Endothelial cell of umbilical vein (primary cell): Measurements from ENCODE around the gene ALK. TPM values are rescaled to one million over a fixed set of nuclear protein-coding genes. Genes with fewer than 3 reads are reported as not detected.

Source experiments
- BruUV-seq: library from RNA; stranded (reverse); fragments of 400-500 nt; replicated peaks from 2 replicates; lab custom pipeline; 2021; lab: Mats Ljungman, UMichigan
- CTCF ChIA-PET: fragments of 300-600, 350-600 bp; sonication (Branson Sonifier 250); formaldehyde crosslinking; loops from one replicate; lab custom pipeline; 2021; ENCODE audit warnings: antibody characterized with exemption, inconsistent platforms; lab: Charles Lee
- POLR2A ChIA-PET: fragments of 300-600, 350-600 bp; sonication (Branson Sonifier 250); formaldehyde crosslinking; loops from one replicate; lab custom pipeline; 2021; ENCODE audit warnings: antibody characterized with exemption, inconsistent platforms; lab: Charles Lee
- DNase-seq: peaks from one replicate; pipeline ENCODE4 v3.0.0-alpha.2; 2011; ENCODE audit warnings: low read depth, low spot score
- FAIRE-seq: peaks from 2 replicates; lab custom pipeline; 2011; peaks lifted over from hg19 to GRCh38; lab: Jason Lieb, UNC
- H2AFZ ChIP-seq: 2 replicates; pipeline ENCODE4 v1.6.0; 2012; ENCODE audit warnings: low read depth, low read length, control low read depth, inconsistent platforms
- H3K27ac ChIP-seq: 2 replicates; pipeline ENCODE4 v1.5.1; 2011; ENCODE audit warnings: low read depth, mild to moderate bottlenecking, control low read depth, low read length, moderate library complexity; ENCODE audit not compliant: insufficient read depth
- H3K27me3 ChIP-seq, 2 experiments: 2 replicates each; pipeline versions ENCODE4 v1.6.0 to v1.6.1; 2011; ENCODE audit warnings: low read length in 2 of 2, mixed read lengths in 1 of 2; ENCODE audit not compliant: control insufficient read depth in 2 of 2, insufficient read depth in 2 of 2
- H3K36me3 ChIP-seq, 2 experiments: 2 replicates in 1 of 2; 3 replicates in 1 of 2; pipeline ENCODE4 v1.5.1; 2011; ENCODE audit warnings: low read length in 2 of 2, mild to moderate bottlenecking in 1 of 2, moderate library complexity in 1 of 2; ENCODE audit not compliant: control insufficient read depth in 2 of 2, insufficient read depth in 2 of 2; ENCODE audit errors: extremely low read depth in 1 of 2
- H3K4me1 ChIP-seq: 3 replicates; pipeline ENCODE4 v1.5.1; 2011; ENCODE audit warnings: mild to moderate bottlenecking, low read length; ENCODE audit not compliant: control insufficient read depth, insufficient read depth; ENCODE audit errors: extremely low read depth
- H3K4me2 ChIP-seq: 2 replicates; pipeline ENCODE4 v1.6.1; 2011; ENCODE audit warnings: low read length, control low read depth, mixed read lengths; ENCODE audit not compliant: insufficient read depth
- H3K4me3 ChIP-seq, 3 experiments: fragments of 200-600 bp in 1 of 3; sonication (generic), shearing (Covaris generic) in 1 of 3; replicated peaks in 1 of 3; 2 replicates each; pipeline ENCODE4 v1.5.1; 2011 to 2016; ENCODE audit warnings: control low read depth in 3 of 3, low read length in 3 of 3, mild to moderate bottlenecking in 2 of 3, inconsistent platforms in 1 of 3, low read depth in 1 of 3, moderate library complexity in 1 of 3; ENCODE audit not compliant: insufficient read depth in 1 of 3
- H3K79me2 ChIP-seq: 2 replicates; pipeline ENCODE4 v1.6.0; 2012; ENCODE audit warnings: low read length, inconsistent platforms; ENCODE audit not compliant: control insufficient read depth, insufficient read depth
- H3K9ac ChIP-seq: replicated peaks from 2 replicates; pipeline ENCODE3; 2011; ENCODE audit warnings: low read length, control low read depth; ENCODE audit not compliant: insufficient read depth; ENCODE audit errors: extremely low read depth
- H3K9me1 ChIP-seq: replicated peaks from 3 replicates; pipeline ENCODE4 v1.6.0; 2011; ENCODE audit warnings: mild to moderate bottlenecking, low read length; ENCODE audit not compliant: control insufficient read depth, insufficient read depth; ENCODE audit errors: extremely low read depth
- H3K9me3 ChIP-seq: replicated peaks from 2 replicates; pipeline ENCODE4 v1.5.1; 2012; ENCODE audit warnings: low read length, inconsistent platforms; ENCODE audit not compliant: control insufficient read depth, insufficient read depth
- H4K20me1 ChIP-seq: replicated peaks from 2 replicates; pipeline ENCODE3; 2011; ENCODE audit warnings: mild to moderate bottlenecking, low read length; ENCODE audit not compliant: control insufficient read depth, insufficient read depth; ENCODE audit errors: extremely low read depth
- CTCF ChIP-seq, 2 donors: IDR thresholded peaks; 1 replicate in 1 of 2; 2 replicates in 1 of 2; pipeline ENCODE4 v1.5.1; 2011; ENCODE audit warnings: low read length in 2 of 2, mild to moderate bottlenecking in 2 of 2, moderate library complexity in 2 of 2, control low read depth in 1 of 2, inconsistent platforms in 1 of 2, low read depth in 1 of 2; ENCODE audit not compliant: insufficient read depth in 1 of 2; ENCODE audit errors: extremely low read depth in 1 of 2
- EZH2 ChIP-seq: IDR thresholded peaks from 2 replicates; pipeline ENCODE4 v1.6.1; 2012; ENCODE audit warnings: borderline replicate concordance, low read depth, mild to moderate bottlenecking, moderate library complexity, low read length, inconsistent platforms; ENCODE audit not compliant: severe bottlenecking
- FOS ChIP-seq: IDR thresholded peaks from 2 replicates; pipeline ENCODE4 v1.6.1; 2011; ENCODE audit warnings: mild to moderate bottlenecking, low read length, moderate library complexity, borderline replicate concordance; ENCODE audit not compliant: insufficient read depth
- GATA2 ChIP-seq: IDR thresholded peaks from 2 replicates; pipeline ENCODE4 v1.7.0; 2011; ENCODE audit warnings: low read depth, mild to moderate bottlenecking, moderate library complexity, mixed read lengths, low read length; ENCODE audit not compliant: insufficient read length, insufficient read depth
- JUN ChIP-seq: IDR thresholded peaks from 2 replicates; pipeline ENCODE4 v1.6.1; 2011; ENCODE audit warnings: borderline replicate concordance, low read depth; ENCODE audit not compliant: insufficient read length, insufficient read depth
- MAX ChIP-seq: IDR thresholded peaks from 2 replicates; pipeline ENCODE4 v1.6.1; 2011; ENCODE audit not compliant: insufficient read depth, insufficient read length
- MYC ChIP-seq: IDR thresholded peaks from one replicate; pipeline ENCODE4 v1.6.1; 2011; ENCODE audit warnings: mild to moderate bottlenecking, low read depth, low read length
- POLR2A ChIP-seq: IDR thresholded peaks from 2 replicates; pipeline ENCODE4 v1.6.1; 2012; ENCODE audit warnings: low read depth, mild to moderate bottlenecking, control low read depth, low read length
- POLR2AphosphoS5 ChIP-seq: IDR thresholded peaks from 2 replicates; pipeline ENCODE4 v1.6.1; 2012; ENCODE audit warnings: low read depth, mild to moderate bottlenecking, control low read depth, low read length, moderate library complexity; ENCODE audit not compliant: insufficient read depth
- dilution Hi-C: fragments of 300-500 bp; cut with MboI; formaldehyde crosslinking; loops from one replicate; pipeline ENCODE4 v1.15.0; 2019; ENCODE audit warnings: low sequenced_read_pairs; ENCODE audit not compliant: extremely low pct_ligation_motif_present
- intact Hi-C: fragments of 100-400 bp; cut with micrococcal nuclease; formaldehyde crosslinking; loops from one replicate; pipeline ENCODE4 v1.10.0; 2022
- polyA plus RNA-seq, 4 experiments: library from polyadenylated mRNA; depleted of rRNA in 3 of 4; stranded (reverse) in 3 of 4; unstranded in 1 of 4; fragments of >200 nt; gene quantifications; 2 replicates each; pipeline versions ENCODE4 v1.2.1 to v1.2.3, GENCODE V29; 2011 to 2012; ENCODE audit warnings: missing spikeins in 1 of 4
- total RNA-seq: library from RNA; stranded (reverse); gene quantifications from 2 replicates; pipeline ENCODE4 v1.2.3, GENCODE V29; 2021

ALK gene
- total and polyA plus RNA-seq, 2 donors (not counting 3 experiments of a cell fraction or from before 2014, with no cell fraction given) = not detected

GRCh38 chr2:29226375-29226774 lies 695.0 kb downstream of the ALK start:
- POLR2A ChIA-PET = no interaction called here
- DNase-seq (no peak), FAIRE-seq (no peak)
- no peaks in the 10 kb centered on the region for H3K36me3 ChIP-seq
- H3K9me1 ChIP-seq = no peaks in the 10 kb centered on the region
- intact Hi-C loops = no loop called here
- BruUV-seq = no TSS peak
- no peak overlapping the region for H3K9ac ChIP-seq
- H3K4me3 ChIP-seq = no peak overlapping the region
- H2AFZ ChIP-seq = no peak overlapping the region
- no peak for TF ChIP-seq POLR2AphosphoS5
- no peak for TF ChIP-seq MYC
- TF ChIP-seq FOS = no peak
- no peak for TF ChIP-seq GATA2
- no peak for TF ChIP-seq MAX
- no peak for TF ChIP-seq POLR2A
- no peak for TF ChIP-seq JUN
- TF ChIP-seq EZH2 = no peak
- TF ChIP-seq CTCF (IDR thresholded peaks at IDR 0.05; ENCODE audit: extremely low read depth in 1 of 2, insufficient read depth in 1 of 2, low read depth in 1 of 2, low read length in 2 of 2) = no peak
- H3K79me2 ChIP-seq = no peaks in the 10 kb centered on the region
- H3K27ac ChIP-seq = no peak overlapping the region
- H3K4me2 ChIP-seq = no peak overlapping the region
- dilution Hi-C loops = no loop called here
- H4K20me1 ChIP-seq = no peaks in the 10 kb centered on the region
- H3K9me3 ChIP-seq = no peaks in the 10 kb centered on the region
- H3K4me1 ChIP-seq = no peaks in the 10 kb centered on the region
- CTCF ChIA-PET = no interaction called here
- peaks cover 0 to 1% of the 10 kb centered on the region in 2 experiments for H3K27me3 ChIP-seq
